KMS-11 (cell line): ENCODE results near the gene ANKRD31.
"Not testable (repeated sequence)": the region's sequence is repeated elsewhere in the genome, so short reads cannot be mapped to it uniquely, and the experiment has no call there.

Experiments used
- H2AFZ ChIP-seq: fragments of 200-600 bp; sonication (generic); 2 replicates; pipeline ENCODE4 v1.6.1; 2016; ENCODE audit warnings: antibody characterized with exemption, mixed run types, low read depth
- H3K27ac ChIP-seq: fragments of 200-600 bp; sonication (generic); 2 replicates; pipeline ENCODE4 v1.6.1; 2016; ENCODE audit warnings: mild to moderate bottlenecking, mixed run types
- H3K27me3 ChIP-seq: fragments of 200-600 bp; sonication (generic); 2 replicates; pipeline ENCODE4 v1.6.1; 2017; ENCODE audit warnings: mild to moderate bottlenecking, low read depth, mixed run types, moderate library complexity; ENCODE audit not compliant: insufficient read depth
- H3K36me3 ChIP-seq: fragments of 200-600 bp; sonication (generic); 2 replicates; pipeline ENCODE4 v1.6.1; 2017; ENCODE audit warnings: mild to moderate bottlenecking, mixed run types; ENCODE audit not compliant: insufficient read depth
- H3K4me1 ChIP-seq: fragments of 200-600 bp; sonication (generic); 2 replicates; pipeline ENCODE4 v1.6.1; 2016; ENCODE audit warnings: mild to moderate bottlenecking, low read depth, mixed run types; ENCODE audit not compliant: poor library complexity, severe bottlenecking
- H3K4me2 ChIP-seq: fragments of 200-600 bp; sonication (generic); 2 replicates; pipeline ENCODE4 v1.7.0; 2016; ENCODE audit warnings: mild to moderate bottlenecking, mixed run types
- H3K4me3 ChIP-seq: fragments of 200-600 bp; sonication (generic); IDR thresholded peaks from 2 replicates; pipeline ENCODE4 v1.6.1; 2017; ENCODE audit warnings: low read depth, low read length, mixed read lengths; ENCODE audit not compliant: insufficient read depth
- H3K79me2 ChIP-seq: fragments of 200-600 bp; sonication (generic); 2 replicates; pipeline ENCODE4 v1.6.1; 2016; ENCODE audit warnings: low read depth, mixed run types; ENCODE audit not compliant: insufficient read depth
- H3K9ac ChIP-seq: fragments of 200-600 bp; sonication (generic); 2 replicates; pipeline ENCODE4 v1.6.1; 2016; ENCODE audit warnings: mild to moderate bottlenecking, mixed run types
- H4K20me1 ChIP-seq: fragments of 200-600 bp; sonication (generic); 2 replicates; pipeline ENCODE4 v1.6.1; 2016; ENCODE audit warnings: mild to moderate bottlenecking, mixed run types; ENCODE audit not compliant: insufficient read depth
- CTCF ChIP-seq: fragments of 200-600 bp; sonication (generic); conservative IDR thresholded peaks from 2 replicates; pipeline ENCODE4 v1.6.1; 2017; ENCODE audit warnings: low read depth, mild to moderate bottlenecking, antibody characterized with exemption, low read length, moderate library complexity, mixed read lengths

ANKRD31 gene

GRCh38 chr5:75138689-75139088, 98.0 kb downstream of the ANKRD31 start:
- H3K9ac ChIP-seq, result no peak overlapping the region
- no peaks in the 10 kb centered on the region for H3K27me3 ChIP-seq
- H3K4me2 ChIP-seq, result no peak overlapping the region
- no peaks in the 10 kb centered on the region for H3K4me1 ChIP-seq
- H3K4me3 ChIP-seq, result no peak overlapping the region
- no peak overlapping the region for H3K27ac ChIP-seq
- H4K20me1 ChIP-seq, result no peaks in the 10 kb centered on the region
- no peak overlapping the region for H2AFZ ChIP-seq
- H3K79me2 ChIP-seq, result no peaks in the 10 kb centered on the region
- H3K36me3 ChIP-seq, result no peaks in the 10 kb centered on the region
- TF ChIP-seq CTCF, result no peak

- no peak overlapping the region for H3K27ac ChIP-seq
- H2AFZ ChIP-seq, result no peak overlapping the region
- no peaks in the 10 kb centered on the region for H4K20me1 ChIP-seq
- no peaks in the 10 kb centered on the region for H3K4me1 ChIP-seq
- no peaks in the 10 kb centered on the region for H3K36me3 ChIP-seq
- no peak overlapping the region for H3K9ac ChIP-seq
- no peak overlapping the region for H3K4me2 ChIP-seq
- H3K79me2 ChIP-seq, result no peaks in the 10 kb centered on the region
- H3K27me3 ChIP-seq, result no peaks in the 10 kb centered on the region
- TF ChIP-seq CTCF, result no peak
- no peak overlapping the region for H3K4me3 ChIP-seq
These were observed 105.8 kb downstream of the ANKRD31 start for GRCh38 chr5:75130818-75131349.

GRCh38 chr5:75116856-75117255, 119.8 kb downstream of the ANKRD31 start:
- no peak overlapping the region for H3K4me2 ChIP-seq
- H3K36me3 ChIP-seq, result no peaks in the 10 kb centered on the region
- TF ChIP-seq CTCF, result no peak
- no peaks in the 10 kb centered on the region for H3K27me3 ChIP-seq
- no peak overlapping the region for H3K27ac ChIP-seq
- no peak overlapping the region for H3K9ac ChIP-seq
- no peaks in the 10 kb centered on the region for H3K4me1 ChIP-seq
- no peak overlapping the region for H3K4me3 ChIP-seq
- H3K79me2 ChIP-seq, result no peaks in the 10 kb centered on the region
- H2AFZ ChIP-seq, result no peak overlapping the region
- no peaks in the 10 kb centered on the region for H4K20me1 ChIP-seq

GRCh38 chr5:75114311-75114710, 122.4 kb downstream of the ANKRD31 start:
- H2AFZ ChIP-seq, H3K4me1 ChIP-seq, H3K27me3 ChIP-seq, H3K4me2 ChIP-seq, H3K4me3 ChIP-seq, H3K79me2 ChIP-seq, H4K20me1 ChIP-seq, H3K36me3 ChIP-seq, H3K9ac ChIP-seq, H3K27ac ChIP-seq: not testable (repeated sequence)

GRCh38 chr5:75113354-75114113, 123.1 kb downstream of the ANKRD31 start:
- Histone ChIP-seq H3K36me3 (no peaks in the 10 kb centered on the region), H3K79me2 (no peaks in the 10 kb centered on the region), H3K9ac (no peak overlapping the region), H3K4me2 (no peak overlapping the region), H3K4me3 (no peak overlapping the region), H3K27ac (no peak overlapping the region), H4K20me1 (no peaks in the 10 kb centered on the region), H3K4me1 (no peaks in the 10 kb centered on the region), H3K27me3 (no peaks in the 10 kb centered on the region), H2AFZ (no peak overlapping the region)
- TF ChIP-seq CTCF, result no peak
